Lung (tissue), 12 donors: ENCODE results near the gene PLCH1. TPM values are rescaled to one million over a fixed set of nuclear protein-coding genes. Genes with fewer than 3 reads are reported as not detected.

Source experiments
- ATAC-seq: fragments of 200-7000 bp; cut with Tn5 transposase; one replicate; pipeline ENCODE4 v1.9.1; 2020; ENCODE audit warnings: moderate number of reproducible peaks; ENCODE audit not compliant: insufficient read depth, low FRiP score
- DNase-seq, 3 donors: peaks; one replicate each; pipeline ENCODE4 v3.0.0-alpha.2; 2013 to 2017
- H3K27ac ChIP-seq, 2 donors: one replicate each; pipeline ENCODE4 v1.5.1; 2013; ENCODE audit warnings: mild to moderate bottlenecking in 2 of 2, moderate library complexity in 2 of 2, control low read depth in 1 of 2, inconsistent platforms in 1 of 2, low read depth in 1 of 2, low read length in 1 of 2
- H3K27me3 ChIP-seq, 3 donors: one replicate each; pipeline ENCODE4 v1.5.1; 2013; ENCODE audit warnings: low read length in 2 of 3; ENCODE audit not compliant: control insufficient read depth in 3 of 3, insufficient read depth in 3 of 3
- H3K36me3 ChIP-seq, 4 donors: one replicate each; pipeline ENCODE4 v1.5.1; 2013; ENCODE audit warnings: low read length in 4 of 4, mild to moderate bottlenecking in 1 of 4, moderate library complexity in 1 of 4; ENCODE audit not compliant: control insufficient read depth in 4 of 4, insufficient read depth in 4 of 4
- H3K4me1 ChIP-seq, 5 donors: one replicate each; pipeline ENCODE4 v1.5.1; 2013; ENCODE audit warnings: low read length in 5 of 5, mild to moderate bottlenecking in 2 of 5, moderate library complexity in 1 of 5; ENCODE audit not compliant: control insufficient read depth in 5 of 5, insufficient read depth in 5 of 5
- H3K4me3 ChIP-seq: one replicate; pipeline ENCODE4 v1.5.1; 2013; ENCODE audit warnings: mild to moderate bottlenecking, control low read depth, moderate library complexity
- H3K9ac ChIP-seq, 2 donors: one replicate each; pipeline ENCODE4 v1.5.1; 2013; ENCODE audit warnings: low read length in 2 of 2, control low read depth in 1 of 2; ENCODE audit not compliant: insufficient read depth in 1 of 2
- H3K9me3 ChIP-seq, 4 donors: one replicate each; pipeline ENCODE4 v1.5.1; 2013; ENCODE audit warnings: low read length in 3 of 4, mild to moderate bottlenecking in 1 of 4, moderate library complexity in 1 of 4; ENCODE audit not compliant: control insufficient read depth in 4 of 4, insufficient read depth in 3 of 4
- CTCF ChIP-seq: IDR thresholded peaks from 2 replicates; pipeline ENCODE4 v1.5.1; 2012; ENCODE audit warnings: mild to moderate bottlenecking; ENCODE audit errors: control extremely low read depth, extremely low read depth
- WGBS, 2 donors: extraction: QIAGEN DNeasy Blood & Tissue Kit; methylation state at CpG; one replicate each; pipeline ENCODE4 v1.1.7; 2013; 5-methylcytosine and 5-hydroxymethylcytosine counted together
- polyA plus RNA-seq, 2 donors: library from polyadenylated mRNA; stranded (reverse); fragments of 200-250 nt; gene quantifications; one replicate each; pipeline ENCODE4 v1.2.1, GENCODE V29; 2013
- total RNA-seq, 2 donors: library from RNA; depleted of rRNA in 1 of 2; stranded (reverse); fragments of >200 nt in 1 of 2; gene quantifications; one replicate each; pipeline ENCODE4 v1.2.1, GENCODE V29; 2014 to 2021
- donor health status: control.
- donor health status: control.
- donor health status: Bipolar disorder and iron deficiency.
- donor health status: healthy.
- donor health status: DM: yes; HTN: yes; CAD: no.

The PLCH1 gene
- total and polyA plus RNA-seq, 4 donors: 2.5 to 22.8 (median 9.1) TPM

GRCh38 chr3:155657161-155657560 is 87.7 kb downstream of the PLCH1 start:
- no peak overlapping the region for H3K9ac ChIP-seq
- WGBS, 2 donors: 86 to 88% methylated on average over 4 of the region's 4 CpGs
- no peaks in the 10 kb centered on the region for H3K27me3 ChIP-seq
- no peak overlapping the region for H3K4me3 ChIP-seq
- no peaks in the 10 kb centered on the region for H3K9me3 ChIP-seq
- H3K36me3 ChIP-seq: no peaks in the 10 kb centered on the region
- H3K27ac ChIP-seq: no peak overlapping the region
- H3K4me1 ChIP-seq: peaks cover 0 to 2% (median under 1%) of the 10 kb centered on the region in 5 donors
- no peak for TF ChIP-seq CTCF
- DNase-seq (no peak), ATAC-seq (no peak)

- H3K9me3 ChIP-seq: no peaks in the 10 kb centered on the region
- peaks cover 0 to 9% (median 2%) of the 10 kb centered on the region in 5 donors for H3K4me1 ChIP-seq
- H3K36me3 ChIP-seq: no peaks in the 10 kb centered on the region
- WGBS, 2 donors: 74 to 88% methylated on average over 1 of the region's 1 CpG
- no peak for TF ChIP-seq CTCF
- no peak overlapping the region for H3K4me3 ChIP-seq
- H3K27me3 ChIP-seq: no peaks in the 10 kb centered on the region
- no peak for DNase-seq
- H3K27ac ChIP-seq: no peak overlapping the region
- H3K9ac ChIP-seq: no peak overlapping the region
- no peak for ATAC-seq
These were observed 88.4 kb downstream of the PLCH1 start for GRCh38 chr3:155656466-155656865.

GRCh38 chr3:155651489-155652218 is 93.2 kb downstream of the PLCH1 start:
- no peak for ATAC-seq
- H3K27ac ChIP-seq: no peak overlapping the region
- H3K27me3 ChIP-seq: no peaks in the 10 kb centered on the region
- no peaks in the 10 kb centered on the region for H3K36me3 ChIP-seq
- peak in 2 of 3 donors; percentile 10 to 43 for DNase-seq
- H3K9me3 ChIP-seq: no peaks in the 10 kb centered on the region
- no peak overlapping the region for H3K9ac ChIP-seq
- H3K4me3 ChIP-seq: no peak overlapping the region
- TF ChIP-seq CTCF: no peak
- H3K4me1 ChIP-seq: peaks cover 0 to 13% (median 2%) of the 10 kb centered on the region in 5 donors
- WGBS, 2 donors: 61 to 77% methylated on average over 3 of the region's 3 CpGs
